Stimulated activated memory B cell treated with anti-CD40 and anti-IgM and Interleukin-4, amounts not matched to agents 10 μg/mL and 1 μg/mL and 100 μg/mL, for 72 hours (primary cell): ENCODE results near the gene BBS1.

Experiments used
- ATAC-seq: fragments of 150-1000 bp; cut with Tn5 transposase; 2 replicates; pipeline ENCODE4 v1.10.0; 2021
- H3K27ac Mint-ChIP-seq: one replicate; pipeline ENCODE4 v1.8.0; 2022; ENCODE audit warnings: mild to moderate bottlenecking, mixed read lengths
- H3K27me3 Mint-ChIP-seq: one replicate; pipeline ENCODE4 v1.8.0; 2022; ENCODE audit warnings: mixed read lengths
- H3K36me3 Mint-ChIP-seq: one replicate; pipeline ENCODE4 v1.8.0; 2022; ENCODE audit warnings: mixed read lengths
- H3K4me1 Mint-ChIP-seq: one replicate; pipeline ENCODE4 v1.8.0; 2022; ENCODE audit warnings: mixed read lengths
- H3K4me3 Mint-ChIP-seq: one replicate; pipeline ENCODE4 v1.8.0; 2022; ENCODE audit warnings: mild to moderate bottlenecking, moderate library complexity, mixed read lengths
- H3K9me3 Mint-ChIP-seq: one replicate; pipeline ENCODE4 v1.8.0; 2022; ENCODE audit warnings: mixed read lengths

BBS1 gene

DNA sequence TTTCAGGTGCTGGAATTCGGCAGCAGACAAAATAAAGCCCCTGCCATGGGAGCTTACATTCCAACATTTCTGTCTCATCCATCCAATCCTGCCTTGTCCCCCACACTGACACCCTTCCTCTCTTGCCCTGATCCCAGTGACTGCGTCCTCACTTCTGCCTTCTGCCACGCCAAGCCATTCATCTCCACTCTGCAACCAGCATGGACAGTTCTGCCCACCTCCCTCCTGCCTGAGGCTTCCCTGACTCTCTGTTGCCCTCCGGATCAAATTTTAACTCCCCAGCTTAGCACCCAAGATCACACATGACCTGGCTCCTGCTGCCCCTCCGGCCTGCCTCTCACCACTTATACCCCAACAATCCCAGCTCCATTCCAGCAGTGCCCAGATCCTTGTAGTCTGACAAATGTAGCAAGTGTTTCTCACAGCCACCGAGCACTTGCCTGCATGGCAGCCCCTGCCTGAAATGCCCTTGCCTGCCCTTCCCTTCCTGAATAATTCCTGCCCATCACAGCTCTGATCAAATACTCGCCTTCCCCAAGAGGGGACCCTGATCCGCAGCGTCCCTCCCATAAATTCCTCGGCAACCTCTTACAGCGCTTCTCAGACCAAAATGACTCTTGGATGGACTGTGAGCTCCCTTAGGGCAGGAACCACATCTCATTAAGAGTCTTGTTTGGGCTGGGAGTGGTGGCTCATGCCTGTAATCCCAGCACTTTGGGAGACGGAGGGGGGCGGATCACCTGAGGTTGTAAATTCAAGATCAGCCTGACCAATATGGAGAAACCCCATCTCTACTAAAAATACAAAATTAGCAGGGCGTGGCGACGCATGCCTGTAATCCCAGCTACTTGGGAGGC, 38.6 kb downstream of the BBS1 start:
- no peaks in the 10 kb centered on the region for H3K9me3 Mint-ChIP-seq
- no peak overlapping the region for H3K27ac Mint-ChIP-seq
- no peak overlapping the region for H3K4me3 Mint-ChIP-seq
- ATAC-seq: no peak
- H3K4me1 Mint-ChIP-seq: peaks cover 13% of the 10 kb centered on the region
- H3K36me3 Mint-ChIP-seq: no peaks in the 10 kb centered on the region
- H3K27me3 Mint-ChIP-seq: no peaks in the 10 kb centered on the region

DNA sequence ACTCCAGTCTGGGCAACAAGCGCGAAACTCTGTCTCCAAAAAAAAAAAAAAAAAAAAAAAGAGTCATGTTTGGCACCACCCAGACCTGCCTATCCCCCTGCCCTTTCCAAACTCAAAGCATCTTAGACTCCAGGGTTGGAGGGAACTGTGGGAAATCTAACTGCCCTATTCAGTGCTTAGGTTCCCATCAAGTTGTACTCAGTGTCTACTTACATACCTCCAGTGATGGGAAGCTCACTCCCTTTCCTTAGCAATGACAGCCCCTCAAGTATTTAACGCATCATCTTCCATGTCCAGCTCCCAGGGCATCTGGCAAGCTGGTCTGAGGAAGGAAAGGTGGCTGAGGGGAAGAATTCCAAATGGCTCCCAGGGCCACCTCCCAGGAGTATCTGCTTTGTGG, 39.3 kb downstream of the BBS1 start:
- Mint-ChIP-seq H3K4me1 (peaks cover 6% of the 10 kb centered on the region), H3K27me3 (no peaks in the 10 kb centered on the region), H3K4me3 (no peak overlapping the region), H3K36me3 (no peaks in the 10 kb centered on the region), H3K27ac (no peak overlapping the region), H3K9me3 (no peaks in the 10 kb centered on the region)
- ATAC-seq: no peak

DNA sequence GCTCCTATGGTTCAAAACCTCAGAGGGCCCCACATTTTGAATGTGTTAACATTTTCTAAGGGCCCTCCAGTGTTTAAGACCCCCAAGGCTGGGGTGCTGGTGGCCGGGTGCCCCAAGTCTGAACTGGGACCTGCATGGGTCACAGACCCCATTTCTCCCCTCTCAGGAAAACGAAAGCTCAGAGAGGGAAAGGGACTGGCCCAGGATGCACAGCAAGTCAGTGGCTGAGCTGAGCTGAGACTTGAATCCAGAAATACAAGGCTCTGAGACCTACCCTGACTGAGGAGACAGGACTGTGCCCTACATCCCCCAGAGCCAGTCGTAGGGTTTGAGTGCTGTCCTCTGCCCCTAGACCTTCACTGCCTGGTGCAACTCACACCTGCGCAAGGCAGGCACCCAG, 40.5 kb downstream of the BBS1 start:
- H3K4me1 Mint-ChIP-seq: no peaks in the 10 kb centered on the region
- ATAC-seq: no peak
- no peaks in the 10 kb centered on the region for H3K36me3 Mint-ChIP-seq
- H3K27ac Mint-ChIP-seq: no peak overlapping the region
- no peaks in the 10 kb centered on the region for H3K9me3 Mint-ChIP-seq
- no peak overlapping the region for H3K4me3 Mint-ChIP-seq
- H3K27me3 Mint-ChIP-seq: no peaks in the 10 kb centered on the region

DNA sequence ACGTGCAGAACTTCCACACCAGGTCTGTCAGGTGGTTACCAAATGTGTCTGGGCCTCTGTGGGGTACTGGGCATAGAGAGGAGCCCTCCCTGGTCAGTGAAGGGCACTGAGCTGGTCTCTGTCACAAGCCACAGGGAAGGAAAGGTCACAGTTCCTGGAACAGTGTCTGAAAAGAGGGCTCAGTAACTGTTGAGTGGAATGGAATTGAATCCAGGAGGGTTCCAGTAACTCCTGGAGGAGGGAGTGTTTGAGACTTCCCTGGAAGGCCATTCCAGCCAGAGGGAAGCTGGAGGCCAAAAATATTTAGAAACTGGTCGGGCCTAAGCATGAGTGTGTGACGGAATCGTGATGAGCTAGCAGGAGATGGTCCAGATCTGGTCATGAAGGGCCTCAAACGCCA, 44.2 kb downstream of the BBS1 start:
- ATAC-seq: no peak
- Mint-ChIP-seq H3K27me3 (peaks cover 19% of the 10 kb centered on the region), H3K4me3 (no peak overlapping the region), H3K36me3 (no peaks in the 10 kb centered on the region), H3K27ac (no peak overlapping the region), H3K4me1 (no peaks in the 10 kb centered on the region), H3K9me3 (no peaks in the 10 kb centered on the region)

DNA sequence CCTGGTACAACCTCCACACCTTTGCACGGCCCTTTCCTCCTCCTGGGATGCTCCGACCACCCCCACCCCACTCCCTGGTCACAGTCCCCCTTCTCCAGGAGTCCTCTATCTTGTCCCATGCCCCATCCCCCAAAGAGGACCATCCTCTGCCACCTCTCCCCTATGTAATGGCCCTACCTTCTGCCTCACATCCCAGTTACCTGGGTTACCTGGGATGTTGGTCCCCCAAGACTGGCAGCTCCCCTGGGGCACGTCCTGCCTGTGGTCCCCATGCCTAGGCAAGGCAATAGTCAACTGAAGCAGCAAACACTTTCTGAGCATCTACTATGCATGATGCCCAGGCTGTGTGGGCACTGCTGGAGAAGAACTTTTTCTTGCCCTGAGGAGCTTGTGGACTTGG, 45.0 kb downstream of the BBS1 start:
- H3K36me3 Mint-ChIP-seq: no peaks in the 10 kb centered on the region
- no peak for ATAC-seq
- H3K27me3 Mint-ChIP-seq: peaks cover 27% of the 10 kb centered on the region
- H3K4me1 Mint-ChIP-seq: no peaks in the 10 kb centered on the region
- no peaks in the 10 kb centered on the region for H3K9me3 Mint-ChIP-seq
- H3K4me3 Mint-ChIP-seq: no peak overlapping the region
- no peak overlapping the region for H3K27ac Mint-ChIP-seq

DNA sequence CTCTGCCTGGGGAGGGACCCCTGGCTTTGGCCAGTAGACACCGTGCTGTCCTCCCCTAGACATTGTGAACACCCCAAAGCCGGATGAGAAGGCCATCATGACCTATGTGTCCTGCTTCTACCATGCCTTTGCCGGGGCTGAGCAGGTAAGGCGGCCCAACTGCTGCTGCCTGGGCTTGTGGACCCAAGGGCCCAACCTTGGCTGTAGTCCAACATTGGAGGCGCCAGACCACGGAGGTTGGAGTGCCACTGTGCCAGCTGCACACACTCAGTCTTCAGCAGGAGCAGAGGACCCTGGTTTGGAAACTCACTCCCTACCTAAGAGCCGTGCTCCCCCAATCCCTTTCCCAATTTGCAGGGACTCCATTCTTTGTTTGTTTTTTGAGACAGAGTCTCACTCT, 45.7 kb downstream of the BBS1 start:
- Mint-ChIP-seq H3K36me3 (no peaks in the 10 kb centered on the region), H3K4me3 (no peak overlapping the region), H3K4me1 (no peaks in the 10 kb centered on the region), H3K27me3 (peaks cover 33% of the 10 kb centered on the region), H3K27ac (no peak overlapping the region), H3K9me3 (no peaks in the 10 kb centered on the region)
- no peak for ATAC-seq

DNA sequence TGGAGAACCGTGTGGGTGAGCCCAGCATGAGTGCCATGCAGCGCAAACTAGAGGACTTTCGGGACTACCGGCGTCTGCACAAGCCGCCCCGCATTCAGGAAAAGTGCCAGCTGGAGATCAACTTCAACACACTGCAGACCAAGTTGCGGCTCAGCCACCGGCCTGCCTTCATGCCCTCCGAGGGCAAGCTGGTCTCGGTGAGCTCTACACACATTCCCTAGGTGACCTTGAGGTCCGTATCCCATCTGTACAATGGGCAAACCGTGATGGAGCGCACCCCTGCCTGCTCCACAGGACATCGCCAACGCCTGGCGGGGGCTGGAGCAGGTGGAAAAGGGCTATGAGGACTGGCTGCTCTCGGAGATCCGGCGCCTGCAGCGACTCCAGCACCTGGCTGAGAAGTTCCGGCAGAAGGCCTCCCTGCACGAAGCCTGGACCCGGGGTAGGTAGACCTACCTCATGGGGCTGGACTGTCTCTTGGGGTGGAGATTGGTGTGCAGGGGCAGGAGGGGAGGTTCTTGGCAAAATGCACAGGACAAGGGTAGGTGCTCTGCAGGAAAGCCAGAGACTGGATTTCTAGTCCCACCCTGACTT, 47.4 kb downstream of the BBS1 start:
- Mint-ChIP-seq H3K36me3 (no peaks in the 10 kb centered on the region), H3K27ac (no peak overlapping the region), H3K27me3 (peaks cover 36% of the 10 kb centered on the region), H3K4me3 (no peak overlapping the region), H3K4me1 (no peaks in the 10 kb centered on the region), H3K9me3 (no peaks in the 10 kb centered on the region)
- no peak for ATAC-seq

DNA sequence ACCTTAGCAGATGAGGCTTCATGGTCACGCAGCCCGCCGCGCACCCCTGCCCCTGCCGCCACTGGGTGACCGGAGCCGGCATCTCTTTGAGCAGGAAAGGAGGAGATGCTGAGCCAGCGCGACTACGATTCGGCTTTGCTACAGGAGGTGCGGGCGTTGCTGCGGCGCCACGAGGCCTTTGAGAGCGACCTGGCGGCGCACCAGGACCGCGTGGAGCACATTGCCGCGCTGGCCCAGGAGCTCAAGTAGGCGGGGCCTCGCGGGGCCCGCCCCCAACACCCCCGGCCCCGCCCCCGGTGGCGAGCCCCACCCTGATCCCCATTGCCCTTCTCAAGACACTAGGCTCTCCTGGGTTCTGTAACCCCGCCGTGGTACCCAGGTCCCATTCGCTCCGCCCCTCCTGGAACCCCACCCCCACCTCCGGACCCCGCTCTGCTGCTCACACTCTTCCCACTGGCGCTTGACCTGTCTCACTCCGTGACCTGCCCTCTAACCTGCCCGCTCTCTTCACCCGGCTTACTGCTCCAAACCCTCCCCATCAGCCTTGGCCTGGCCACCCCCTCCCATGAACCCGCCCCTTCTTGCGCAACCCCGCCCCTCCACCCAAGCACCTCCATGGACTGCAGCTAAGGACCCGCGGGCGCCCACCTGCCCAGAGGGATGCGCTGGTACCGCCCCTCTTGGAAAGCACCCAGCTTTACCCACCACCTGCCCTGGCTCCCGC, 48.9 kb downstream of the BBS1 start:
- no peak overlapping the region for H3K4me3 Mint-ChIP-seq

DNA sequence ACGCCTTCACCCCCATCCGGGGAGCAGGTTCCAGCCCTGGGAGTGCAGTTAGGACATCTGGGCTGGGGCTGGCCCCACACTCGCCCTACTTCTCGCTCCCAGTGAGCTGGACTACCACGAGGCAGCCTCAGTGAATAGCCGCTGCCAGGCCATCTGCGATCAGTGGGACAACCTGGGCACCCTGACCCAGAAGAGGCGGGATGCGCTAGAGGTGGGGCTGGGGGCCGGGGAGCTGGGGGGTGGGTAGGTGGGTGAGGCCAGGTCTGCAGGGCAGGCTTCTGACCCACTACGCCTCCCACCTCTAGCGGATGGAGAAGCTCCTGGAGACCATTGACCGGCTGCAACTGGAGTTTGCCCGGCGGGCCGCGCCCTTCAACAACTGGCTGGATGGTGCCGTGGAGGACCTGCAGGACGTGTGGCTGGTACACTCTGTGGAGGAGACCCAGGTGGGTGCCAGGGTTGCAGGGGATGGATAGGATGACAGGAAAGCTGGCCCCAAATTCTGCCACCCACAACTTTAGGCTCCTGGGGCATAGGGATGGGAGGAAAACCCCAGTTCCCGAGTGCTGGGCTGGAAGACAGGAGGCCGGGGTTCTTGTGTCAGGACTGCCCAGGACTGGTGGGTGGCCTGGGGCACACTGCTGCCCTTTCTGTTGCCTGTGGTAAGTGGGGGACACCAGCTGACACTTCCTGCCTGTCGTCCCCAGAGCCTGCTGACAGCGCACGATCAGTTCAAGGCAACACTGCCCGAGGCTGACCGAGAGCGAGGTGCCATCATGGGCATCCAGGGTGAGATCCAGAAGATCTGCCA, 49.6 kb downstream of the BBS1 start:
- H3K4me3 Mint-ChIP-seq: no peak overlapping the region
- ATAC-seq: no peak
- no peaks in the 10 kb centered on the region for H3K9me3 Mint-ChIP-seq
- no peaks in the 10 kb centered on the region for H3K36me3 Mint-ChIP-seq
- no peaks in the 10 kb centered on the region for H3K4me1 Mint-ChIP-seq
- no peak overlapping the region for H3K27ac Mint-ChIP-seq
- H3K27me3 Mint-ChIP-seq: peaks cover 36% of the 10 kb centered on the region

More for the DNA sequence above, 48.9 kb downstream of the BBS1 start:
- Mint-ChIP-seq H3K9me3 (no peaks in the 10 kb centered on the region), H3K27me3 (peaks cover 36% of the 10 kb centered on the region), H3K4me1 (no peaks in the 10 kb centered on the region), H3K36me3 (no peaks in the 10 kb centered on the region), H3K27ac (no peak overlapping the region)
- no peak for ATAC-seq

DNA sequence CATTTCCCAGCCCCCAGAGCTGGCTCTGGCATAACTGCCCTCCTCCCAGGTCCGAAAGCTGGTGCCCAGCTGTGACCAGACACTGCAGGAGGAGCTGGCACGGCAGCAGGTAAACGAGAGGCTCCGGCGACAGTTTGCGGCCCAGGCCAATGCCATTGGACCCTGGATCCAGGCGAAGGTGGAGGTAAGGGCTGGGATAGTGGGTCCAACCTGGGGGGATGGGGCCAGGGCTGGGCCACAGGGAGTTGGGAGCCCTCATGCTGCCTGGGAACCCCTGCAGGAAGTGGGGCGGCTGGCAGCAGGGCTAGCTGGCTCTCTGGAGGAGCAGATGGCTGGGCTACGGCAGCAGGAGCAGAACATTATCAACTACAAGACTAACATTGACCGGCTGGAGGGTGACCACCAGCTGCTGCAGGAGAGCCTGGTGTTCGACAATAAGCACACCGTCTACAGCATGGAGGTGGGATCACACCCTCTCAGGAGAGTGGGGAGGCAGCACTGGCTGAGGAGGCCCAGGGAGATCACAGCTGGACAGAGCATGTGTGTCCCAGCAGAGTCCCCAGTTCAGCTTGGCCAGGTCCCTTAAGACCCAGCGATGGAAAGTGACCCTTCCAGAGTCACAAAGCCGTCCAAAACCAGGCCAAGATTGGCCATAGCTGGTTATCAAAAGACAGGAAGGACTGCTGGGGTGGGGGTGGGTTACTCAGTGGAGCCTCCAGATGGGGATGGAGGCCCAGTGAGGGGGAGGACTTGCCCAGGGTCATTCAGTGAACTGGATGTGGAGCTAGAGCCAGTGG, 50.9 kb downstream of the BBS1 start:
- ATAC-seq: no peak
- no peaks in the 10 kb centered on the region for H3K36me3 Mint-ChIP-seq
- no peaks in the 10 kb centered on the region for H3K4me1 Mint-ChIP-seq
- peaks cover 36% of the 10 kb centered on the region for H3K27me3 Mint-ChIP-seq
- H3K4me3 Mint-ChIP-seq: no peak overlapping the region
- H3K27ac Mint-ChIP-seq: no peak overlapping the region
- H3K9me3 Mint-ChIP-seq: no peaks in the 10 kb centered on the region

DNA sequence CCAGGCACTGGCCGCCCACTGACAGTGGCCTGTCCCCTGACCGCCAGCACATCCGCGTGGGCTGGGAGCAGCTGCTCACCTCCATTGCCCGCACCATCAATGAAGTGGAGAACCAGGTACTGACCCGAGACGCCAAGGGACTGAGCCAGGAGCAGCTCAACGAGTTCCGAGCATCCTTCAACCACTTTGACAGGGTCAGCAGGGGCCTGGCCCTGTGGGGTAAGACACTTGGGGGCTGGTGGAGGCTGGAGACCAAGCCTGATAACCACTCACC, 51.5 kb downstream of the BBS1 start:
- H3K27me3 Mint-ChIP-seq: peaks cover 36% of the 10 kb centered on the region
- H3K4me1 Mint-ChIP-seq: peaks cover 3% of the 10 kb centered on the region
- no peak overlapping the region for H3K27ac Mint-ChIP-seq
- ATAC-seq: no peak
- H3K36me3 Mint-ChIP-seq: no peaks in the 10 kb centered on the region
- H3K9me3 Mint-ChIP-seq: no peaks in the 10 kb centered on the region
- H3K4me3 Mint-ChIP-seq: no peak overlapping the region

DNA sequence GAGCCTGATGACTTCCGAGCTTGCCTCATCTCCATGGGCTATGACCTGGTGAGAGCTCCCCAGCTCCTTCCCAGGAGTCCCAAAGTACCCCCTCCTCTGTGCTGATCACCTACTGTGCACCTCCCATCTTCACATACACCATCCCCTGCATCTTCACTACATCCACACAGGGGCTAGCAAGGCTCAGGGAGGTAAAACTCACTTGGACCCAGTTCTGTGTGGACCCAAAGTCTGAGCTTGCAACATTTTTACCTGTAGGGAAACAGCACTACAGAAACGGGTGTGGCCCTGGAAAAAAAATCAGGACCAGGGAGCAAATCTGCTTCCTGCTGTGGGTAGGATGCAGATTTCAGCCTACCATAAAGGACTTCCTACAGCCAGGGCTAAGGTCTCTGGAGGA, 51.8 kb downstream of the BBS1 start:
- Mint-ChIP-seq H3K27ac (no peak overlapping the region), H3K27me3 (peaks cover 36% of the 10 kb centered on the region), H3K4me3 (no peak overlapping the region), H3K4me1 (peaks cover 6% of the 10 kb centered on the region), H3K9me3 (no peaks in the 10 kb centered on the region), H3K36me3 (no peaks in the 10 kb centered on the region)
- no peak for ATAC-seq

DNA sequence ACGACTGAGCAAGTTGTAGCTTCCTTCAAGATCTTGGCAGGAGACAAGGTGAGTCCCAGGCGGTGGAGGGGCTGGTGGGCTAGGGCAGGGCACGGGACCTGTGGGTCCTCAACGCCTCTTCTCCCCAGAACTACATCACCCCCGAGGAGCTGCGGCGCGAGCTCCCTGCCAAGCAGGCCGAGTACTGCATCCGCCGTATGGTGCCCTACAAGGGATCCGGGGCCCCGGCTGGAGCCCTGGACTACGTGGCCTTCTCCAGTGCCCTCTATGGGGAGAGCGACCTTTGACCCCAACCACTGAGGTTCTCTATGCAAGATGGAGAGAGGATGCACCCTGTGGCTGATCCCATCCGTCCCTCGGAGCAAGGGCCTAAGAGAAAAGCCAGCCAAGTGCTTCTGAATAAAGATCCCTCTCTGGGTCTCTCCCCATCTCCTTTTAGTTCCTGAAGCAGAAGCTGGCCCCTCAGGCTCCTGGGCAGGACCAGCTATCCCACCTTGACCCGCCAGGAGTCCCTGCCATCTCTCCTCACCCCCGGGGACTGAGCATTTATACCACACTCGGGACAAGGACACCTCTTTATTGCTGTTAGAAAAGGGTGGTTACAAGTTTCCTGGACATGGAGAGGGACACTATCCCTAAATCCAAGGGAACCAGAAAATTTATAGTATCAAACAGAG, 52.6 kb downstream of the BBS1 start:
- Mint-ChIP-seq H3K4me3 (no peak overlapping the region), H3K27ac (no peak overlapping the region), H3K9me3 (no peaks in the 10 kb centered on the region), H3K36me3 (no peaks in the 10 kb centered on the region), H3K27me3 (peaks cover 28% of the 10 kb centered on the region), H3K4me1 (peaks cover 14% of the 10 kb centered on the region)
- ATAC-seq: no peak

DNA sequence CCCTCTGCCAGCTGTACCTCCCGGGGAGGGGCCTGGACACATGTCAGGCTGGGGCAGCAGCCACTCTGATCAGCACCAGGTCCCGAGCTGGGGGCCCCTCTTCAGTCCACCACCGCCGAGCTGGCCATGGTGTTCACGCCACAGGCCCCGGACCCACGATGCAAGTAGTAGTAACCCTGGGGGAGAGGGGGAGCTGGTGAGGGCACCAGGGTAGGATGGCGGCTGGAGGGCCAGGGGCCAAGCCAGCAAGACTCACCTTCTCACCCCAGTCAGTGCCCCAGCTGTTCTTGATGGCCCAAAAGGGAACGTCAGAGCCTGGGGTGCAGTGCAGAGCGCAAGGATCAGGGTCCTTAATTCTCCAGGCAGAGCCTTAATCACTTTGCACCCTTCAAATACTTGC, 53.4 kb downstream of the BBS1 start:
- H3K4me3 Mint-ChIP-seq: no peak overlapping the region
- no peaks in the 10 kb centered on the region for H3K9me3 Mint-ChIP-seq
- H3K27me3 Mint-ChIP-seq: peaks cover 20% of the 10 kb centered on the region
- no peaks in the 10 kb centered on the region for H3K36me3 Mint-ChIP-seq
- no peak for ATAC-seq
- H3K27ac Mint-ChIP-seq: no peak overlapping the region
- H3K4me1 Mint-ChIP-seq: peaks cover 20% of the 10 kb centered on the region
